ENCODE data around the gene CENPE. TPM values are rescaled to one million over a fixed set of nuclear protein-coding genes. Genes with fewer than 3 reads are reported as not detected.

Gene CENPE
- total and polyA plus RNA-seq, 3 donors from 2014 or later, result 0.96 to 9.1 (median 6.6) TPM

DNA sequence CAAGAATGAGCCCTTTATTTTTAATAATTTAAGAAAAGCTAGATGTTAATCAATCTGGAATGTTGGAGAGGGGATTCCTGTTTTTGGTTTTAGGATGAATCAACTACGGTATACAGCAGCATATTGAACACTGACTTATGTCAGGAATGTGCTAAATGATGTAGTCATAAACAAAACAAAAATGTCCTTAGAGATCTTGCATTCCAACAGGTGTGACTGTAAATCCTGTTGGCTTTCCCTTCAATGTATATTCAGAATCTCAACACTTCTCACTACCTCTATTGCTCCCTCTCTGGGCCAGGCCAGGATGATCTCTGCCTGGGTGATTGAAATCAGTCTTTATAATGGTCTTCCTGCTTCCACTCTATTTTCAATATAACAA, 60.7 kb downstream of the CENPE start:
- Histone ChIP-seq H3K27ac (no peak overlapping the region), H3K36me3 (ENCODE audit: low read depth, missing control alignments) (no peaks in the 10 kb centered on the region), H3K4me1 (no peaks in the 10 kb centered on the region), H3K27me3 (no peaks in the 10 kb centered on the region), H3K4me3 (no peak overlapping the region), H3K9me3 (no peaks in the 10 kb centered on the region)
- 94 to 98% methylated on average over 1 of the region's 1 CpG for WGBS, 2 donors
- intact Hi-C loops (cut with DNase I; ENCODE audit: low total_unique reads), result no loop called here
- DNase-seq, result no peak
- TF ChIP-seq POLR2A (IDR thresholded peaks at IDR 0.05), result no peak
- TF ChIP-seq, protein P1, sequence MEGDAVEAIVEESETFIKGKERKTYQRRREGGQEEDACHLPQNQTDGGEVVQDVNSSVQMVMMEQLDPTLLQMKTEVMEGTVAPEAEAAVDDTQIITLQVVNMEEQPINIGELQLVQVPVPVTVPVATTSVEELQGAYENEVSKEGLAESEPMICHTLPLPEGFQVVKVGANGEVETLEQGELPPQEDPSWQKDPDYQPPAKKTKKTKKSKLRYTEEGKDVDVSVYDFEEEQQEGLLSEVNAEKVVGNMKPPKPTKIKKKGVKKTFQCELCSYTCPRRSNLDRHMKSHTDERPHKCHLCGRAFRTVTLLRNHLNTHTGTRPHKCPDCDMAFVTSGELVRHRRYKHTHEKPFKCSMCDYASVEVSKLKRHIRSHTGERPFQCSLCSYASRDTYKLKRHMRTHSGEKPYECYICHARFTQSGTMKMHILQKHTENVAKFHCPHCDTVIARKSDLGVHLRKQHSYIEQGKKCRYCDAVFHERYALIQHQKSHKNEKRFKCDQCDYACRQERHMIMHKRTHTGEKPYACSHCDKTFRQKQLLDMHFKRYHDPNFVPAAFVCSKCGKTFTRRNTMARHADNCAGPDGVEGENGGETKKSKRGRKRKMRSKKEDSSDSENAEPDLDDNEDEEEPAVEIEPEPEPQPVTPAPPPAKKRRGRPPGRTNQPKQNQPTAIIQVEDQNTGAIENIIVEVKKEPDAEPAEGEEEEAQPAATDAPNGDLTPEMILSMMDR (IDR thresholded peaks at IDR 0.05), result no peak

DNA sequence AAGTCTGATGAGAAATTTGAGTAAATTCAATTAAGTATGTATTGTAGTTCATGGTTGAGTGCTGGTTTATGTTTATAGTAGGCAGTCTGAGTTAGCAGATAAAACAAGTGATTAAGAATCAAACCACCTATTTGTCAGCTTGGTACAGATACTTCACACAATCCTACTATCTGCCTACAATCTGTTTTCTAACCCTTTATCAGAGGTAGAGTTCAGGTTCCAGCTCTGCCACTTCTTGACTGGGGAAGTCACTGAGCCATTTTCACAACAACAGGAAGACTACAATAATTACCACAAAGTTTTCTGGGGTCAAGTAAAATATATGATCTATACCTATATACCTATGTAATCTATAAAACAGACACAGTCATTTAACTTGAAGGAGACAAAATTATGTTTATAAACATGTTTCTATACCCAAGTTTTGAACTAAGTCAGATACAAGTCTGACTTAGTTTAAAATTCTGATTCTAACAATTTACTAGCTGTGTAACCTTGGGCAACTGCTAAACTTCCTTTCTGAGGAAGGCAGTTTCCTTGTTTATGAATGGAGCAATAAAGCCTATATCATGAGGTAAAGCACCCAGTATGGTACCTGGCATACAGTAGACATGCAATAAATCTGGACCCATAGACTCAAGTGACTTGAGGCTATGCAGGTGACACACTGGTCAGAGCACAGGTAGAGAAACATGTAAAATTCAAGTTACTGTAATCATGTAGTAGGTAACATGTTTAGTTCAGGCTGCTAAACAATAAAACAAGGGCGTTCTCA, 61.3 kb downstream of the CENPE start:
- Histone ChIP-seq H3K27me3 (no peaks in the 10 kb centered on the region), H3K9me3 (no peaks in the 10 kb centered on the region), H3K4me1 (no peaks in the 10 kb centered on the region), H3K27ac (no peak overlapping the region), H3K4me3 (no peak overlapping the region), H3K36me3 (ENCODE audit: low read depth, missing control alignments) (no peaks in the 10 kb centered on the region)
- DNase-seq, result no peak
- TF ChIP-seq, protein P1 (IDR thresholded peaks at IDR 0.05), result no peak
- no peak for TF ChIP-seq POLR2A (IDR thresholded peaks at IDR 0.05)
- 94 to 96% methylated on average over 1 of the region's 1 CpG for WGBS, 2 donors
- intact Hi-C loops (cut with DNase I; ENCODE audit: low total_unique reads), result no loop called here

DNA sequence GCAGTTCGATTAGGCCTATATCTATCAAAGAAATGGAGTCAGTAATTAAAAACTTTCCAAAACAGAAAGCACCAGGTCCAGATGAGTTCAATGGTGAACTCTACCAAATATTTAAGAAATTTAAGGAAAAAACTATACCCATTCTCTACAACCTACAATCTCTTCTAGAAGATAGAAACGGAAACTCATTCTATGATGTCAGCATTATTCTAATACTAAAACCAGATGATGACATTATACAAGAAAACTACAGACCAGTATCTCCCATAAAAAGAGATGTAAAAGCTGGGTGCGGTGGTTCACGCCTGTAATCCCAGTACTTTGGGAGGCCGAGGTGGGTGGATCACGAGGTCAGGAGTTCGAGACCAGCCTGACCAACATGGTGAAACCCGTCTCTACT, 69.0 kb downstream of the CENPE start:
- no peak overlapping the region for H3K4me3 ChIP-seq
- intact Hi-C loops (cut with DNase I; ENCODE audit: low total_unique reads), result no loop called here
- H3K4me1 ChIP-seq, result no peaks in the 10 kb centered on the region
- 96 to 98% methylated on average over 8 of the region's 8 CpGs for WGBS, 2 donors
- H3K36me3 ChIP-seq (ENCODE audit: low read depth, missing control alignments), result no peaks in the 10 kb centered on the region
- H3K9me3 ChIP-seq, result no peaks in the 10 kb centered on the region
- H3K27me3 ChIP-seq, result no peaks in the 10 kb centered on the region
- no peak for DNase-seq
- H3K27ac ChIP-seq, result no peak overlapping the region
- TF ChIP-seq, protein P1 (IDR thresholded peaks at IDR 0.05), result no peak
- no peak for TF ChIP-seq POLR2A (IDR thresholded peaks at IDR 0.05)

DNA sequence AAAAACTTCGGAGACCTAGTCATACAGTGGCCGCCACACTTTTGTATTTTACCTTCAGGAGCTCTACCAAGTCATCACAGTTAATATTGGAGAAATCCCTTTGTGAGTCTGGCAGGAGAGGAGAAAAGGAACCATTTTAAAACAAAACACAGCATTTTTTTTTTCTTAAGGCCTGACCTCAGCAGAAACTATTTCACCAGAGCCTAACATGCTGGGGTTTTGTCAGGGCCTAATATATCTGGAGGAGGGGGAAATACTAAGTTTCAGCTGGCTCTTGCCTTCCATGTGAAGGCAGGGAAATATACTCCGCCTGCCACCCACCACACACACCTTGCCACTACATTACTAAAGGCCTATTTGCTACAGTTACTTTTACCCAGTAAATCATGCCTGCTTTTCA, 72.0 kb downstream of the CENPE start:
- H3K27me3 ChIP-seq, result no peaks in the 10 kb centered on the region
- DNase-seq, result no peak
- no peaks in the 10 kb centered on the region for H3K4me1 ChIP-seq
- no peak overlapping the region for H3K27ac ChIP-seq
- intact Hi-C loops (cut with DNase I; ENCODE audit: low total_unique reads), result no loop called here
- H3K4me3 ChIP-seq, result no peak overlapping the region
- TF ChIP-seq, protein P1 (IDR thresholded peaks at IDR 0.05), result no peak
- no peak for TF ChIP-seq POLR2A (IDR thresholded peaks at IDR 0.05)
- H3K36me3 ChIP-seq (ENCODE audit: low read depth, missing control alignments), result no peaks in the 10 kb centered on the region
- 89 to 95% methylated on average over 3 of the region's 3 CpGs for WGBS, 2 donors
- no peaks in the 10 kb centered on the region for H3K9me3 ChIP-seq

DNA sequence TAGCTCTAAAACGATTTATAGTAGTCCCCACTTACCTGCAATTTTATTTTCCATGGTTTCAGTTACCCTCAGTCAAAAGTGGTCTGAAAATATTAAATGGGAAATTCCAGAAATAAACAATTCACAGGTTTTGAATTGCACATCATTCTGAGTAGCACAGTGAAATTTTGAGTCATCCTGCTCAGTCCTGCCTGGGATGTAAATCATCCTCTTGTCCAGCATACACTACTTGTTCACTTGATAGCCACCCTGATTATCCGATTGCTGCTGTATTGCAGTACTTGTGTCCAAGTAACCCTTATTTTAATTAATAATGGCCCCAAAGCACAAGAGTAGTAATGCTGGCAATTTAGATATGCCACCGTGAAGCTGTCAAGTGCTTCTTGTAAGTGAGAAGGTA, 75.0 kb downstream of the CENPE start:
- 77 to 79% methylated on average over 3 of the region's 3 CpGs for WGBS, 2 donors
- Histone ChIP-seq H3K4me3 (no peak overlapping the region), H3K9me3 (no peaks in the 10 kb centered on the region), H3K27ac (no peak overlapping the region), H3K4me1 (no peaks in the 10 kb centered on the region), H3K27me3 (no peaks in the 10 kb centered on the region), H3K36me3 (ENCODE audit: low read depth, missing control alignments) (no peaks in the 10 kb centered on the region)
- no peak for TF ChIP-seq POLR2A (IDR thresholded peaks at IDR 0.05)
- TF ChIP-seq, protein P1 (IDR thresholded peaks at IDR 0.05), result no peak
- DNase-seq, result no peak
- intact Hi-C loops (cut with DNase I; ENCODE audit: low total_unique reads), result no loop called here

Measured in testis (tissue), 3 donors.